K562 treated with DMSO at 1 percent for 48 hours (cell line): Measurements from ENCODE around the gene ZNF532. TPM values are rescaled to one million over a fixed set of nuclear protein-coding genes. Genes with fewer than 3 reads are reported as not detected.

ENCODE experiments used
- total RNA-seq: library from RNA; unstranded; fragments of 300-600 nt; gene quantifications from 2 replicates; pipeline ENCODE4 v1.2.3, GENCODE V29; 2022; ENCODE audit warnings: low replicate concordance; ENCODE audit errors: extremely low read depth

Gene ZNF532, protein sequence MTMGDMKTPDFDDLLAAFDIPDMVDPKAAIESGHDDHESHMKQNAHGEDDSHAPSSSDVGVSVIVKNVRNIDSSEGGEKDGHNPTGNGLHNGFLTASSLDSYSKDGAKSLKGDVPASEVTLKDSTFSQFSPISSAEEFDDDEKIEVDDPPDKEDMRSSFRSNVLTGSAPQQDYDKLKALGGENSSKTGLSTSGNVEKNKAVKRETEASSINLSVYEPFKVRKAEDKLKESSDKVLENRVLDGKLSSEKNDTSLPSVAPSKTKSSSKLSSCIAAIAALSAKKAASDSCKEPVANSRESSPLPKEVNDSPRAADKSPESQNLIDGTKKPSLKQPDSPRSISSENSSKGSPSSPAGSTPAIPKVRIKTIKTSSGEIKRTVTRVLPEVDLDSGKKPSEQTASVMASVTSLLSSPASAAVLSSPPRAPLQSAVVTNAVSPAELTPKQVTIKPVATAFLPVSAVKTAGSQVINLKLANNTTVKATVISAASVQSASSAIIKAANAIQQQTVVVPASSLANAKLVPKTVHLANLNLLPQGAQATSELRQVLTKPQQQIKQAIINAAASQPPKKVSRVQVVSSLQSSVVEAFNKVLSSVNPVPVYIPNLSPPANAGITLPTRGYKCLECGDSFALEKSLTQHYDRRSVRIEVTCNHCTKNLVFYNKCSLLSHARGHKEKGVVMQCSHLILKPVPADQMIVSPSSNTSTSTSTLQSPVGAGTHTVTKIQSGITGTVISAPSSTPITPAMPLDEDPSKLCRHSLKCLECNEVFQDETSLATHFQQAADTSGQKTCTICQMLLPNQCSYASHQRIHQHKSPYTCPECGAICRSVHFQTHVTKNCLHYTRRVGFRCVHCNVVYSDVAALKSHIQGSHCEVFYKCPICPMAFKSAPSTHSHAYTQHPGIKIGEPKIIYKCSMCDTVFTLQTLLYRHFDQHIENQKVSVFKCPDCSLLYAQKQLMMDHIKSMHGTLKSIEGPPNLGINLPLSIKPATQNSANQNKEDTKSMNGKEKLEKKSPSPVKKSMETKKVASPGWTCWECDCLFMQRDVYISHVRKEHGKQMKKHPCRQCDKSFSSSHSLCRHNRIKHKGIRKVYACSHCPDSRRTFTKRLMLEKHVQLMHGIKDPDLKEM (N-terminal part only)
- total RNA-seq: not detected in 2 replicates

DNA sequence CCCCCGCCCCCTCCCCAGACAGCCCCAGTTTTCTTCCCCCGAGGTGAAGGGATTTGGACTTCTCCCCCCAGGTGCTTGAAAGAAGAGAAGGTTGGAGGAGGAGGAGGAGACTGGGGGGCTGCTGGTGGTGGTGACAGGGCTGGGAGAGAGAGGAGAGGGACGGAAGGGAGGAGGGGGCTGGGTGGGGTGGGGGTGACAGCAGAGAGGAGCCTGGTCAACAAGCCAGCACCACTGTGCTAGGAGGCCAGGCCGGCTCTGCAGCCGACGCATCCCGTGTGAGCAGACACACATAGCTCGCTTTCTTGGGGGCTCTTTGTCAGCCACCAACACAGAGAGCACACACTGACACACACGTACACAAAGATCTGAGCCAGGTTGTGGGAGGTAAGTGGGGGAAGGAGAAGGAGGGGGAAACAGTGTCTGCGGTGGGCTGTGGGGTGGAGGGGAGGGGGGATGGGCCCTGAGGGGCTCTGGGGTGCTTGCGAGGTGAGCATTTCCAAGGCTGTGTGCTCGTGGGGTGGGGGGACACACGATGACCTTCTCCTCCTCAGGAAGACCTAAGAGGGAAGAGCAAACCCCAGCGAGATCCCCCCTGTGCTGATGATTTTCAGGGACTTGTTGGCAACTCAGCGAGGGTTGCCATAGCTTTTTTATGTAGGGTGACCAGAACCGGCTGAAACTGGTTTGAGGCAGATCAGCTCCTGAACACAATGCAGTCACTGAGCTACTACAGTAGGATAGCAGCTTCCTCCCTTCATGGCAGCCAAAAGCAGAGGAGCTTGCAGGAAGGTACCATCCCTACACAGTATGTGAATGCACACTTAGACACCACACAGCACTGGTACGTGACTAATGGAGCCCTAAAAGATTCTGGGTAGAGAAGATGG is at the start of gene ZNF532:
Gene ZNF532, plus strand, starts transcription at position 732 of the 887 bp plus-strand sequence. CDS start 53,411 bp downstream, outside the sequence.

Other genes with a start within 250 kb of the ZNF532 start
- gene ALPK2, start 235.8 kb upstream of the ZNF532 start, total RNA-seq: not detected in 2 replicates
- gene MALT1, start 193.4 kb upstream of the ZNF532 start, total RNA-seq: not detected in 2 replicates